ENCODE results near the gene SLC12A7. TPM values are rescaled to one million over a fixed set of nuclear protein-coding genes. Genes with fewer than 3 reads are reported as not detected.
A peak's percentile ranks its signal among the peaks of the same experiment; 100 is the strongest.

SLC12A7 gene
- total RNA-seq, 6 experiments from 2014 or later: 38.9 to 65.2 (median 53.3) TPM

DNA sequence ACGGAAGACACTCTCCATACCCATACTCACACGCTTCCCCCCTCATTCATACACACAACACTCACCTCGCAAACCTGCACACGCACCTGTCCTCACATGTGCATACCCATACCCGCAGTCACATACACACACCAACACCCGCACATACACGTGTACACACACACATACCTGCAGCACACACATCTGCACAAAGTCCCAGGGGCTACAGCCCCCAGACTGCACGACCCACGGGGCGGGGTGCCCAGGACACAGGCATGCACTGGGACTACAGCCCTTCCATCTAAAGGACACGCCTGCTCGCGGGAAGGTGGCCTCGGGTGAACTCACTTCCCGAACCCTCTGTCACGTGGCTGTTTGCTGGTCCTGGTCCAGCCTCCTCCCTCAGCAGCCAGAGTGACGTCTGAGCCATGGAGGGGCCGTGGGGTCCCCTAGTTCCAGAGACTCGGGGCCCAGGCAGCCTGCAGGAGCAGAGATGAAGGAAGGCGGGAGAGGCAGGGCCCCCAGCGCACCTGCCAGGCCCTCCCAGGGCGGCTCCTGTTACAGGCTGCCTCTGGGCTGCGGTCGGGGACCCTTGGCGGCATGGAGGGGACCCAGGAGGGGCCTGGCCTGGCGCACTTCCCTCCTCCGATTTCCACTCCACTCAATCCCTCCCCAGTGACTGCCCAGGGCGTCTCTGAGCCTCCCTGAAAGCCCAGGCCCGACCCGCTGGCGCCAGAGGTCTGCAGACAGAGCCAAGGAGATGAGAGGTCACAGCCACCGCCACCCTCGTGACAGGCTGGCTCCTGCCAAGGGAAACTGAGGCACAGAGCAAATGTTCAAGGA lies 8.1 kb downstream of the SLC12A7 start:
- Histone ChIP-seq H3K36me3 (no peaks in the 10 kb centered on the region), H3K27ac (peak overlapping the region; percentile 90 to 99 (median 95)), H3K4me1 (peaks cover 0 to 87% (median 43%) of the 10 kb centered on the region in 4 donors), H3K27me3 (no peaks in the 10 kb centered on the region), H3K4me3 (peak overlapping the region; percentile 18 to 91 (median 50)), H3K9me3 (no peaks in the 10 kb centered on the region)
- DNase-seq: peak; percentile 91 to 96 (median 95)
- 7% methylated on average over 13 of the region's 33 CpGs for WGBS (ENCODE audit: insufficient coverage, low coverage, low lambda C conversion rate, missing lambda C conversion rate)
- peak; percentile 37 for TF ChIP-seq POLR2A (IDR thresholded peaks at IDR 0.05)
- TF ChIP-seq, protein P1, sequence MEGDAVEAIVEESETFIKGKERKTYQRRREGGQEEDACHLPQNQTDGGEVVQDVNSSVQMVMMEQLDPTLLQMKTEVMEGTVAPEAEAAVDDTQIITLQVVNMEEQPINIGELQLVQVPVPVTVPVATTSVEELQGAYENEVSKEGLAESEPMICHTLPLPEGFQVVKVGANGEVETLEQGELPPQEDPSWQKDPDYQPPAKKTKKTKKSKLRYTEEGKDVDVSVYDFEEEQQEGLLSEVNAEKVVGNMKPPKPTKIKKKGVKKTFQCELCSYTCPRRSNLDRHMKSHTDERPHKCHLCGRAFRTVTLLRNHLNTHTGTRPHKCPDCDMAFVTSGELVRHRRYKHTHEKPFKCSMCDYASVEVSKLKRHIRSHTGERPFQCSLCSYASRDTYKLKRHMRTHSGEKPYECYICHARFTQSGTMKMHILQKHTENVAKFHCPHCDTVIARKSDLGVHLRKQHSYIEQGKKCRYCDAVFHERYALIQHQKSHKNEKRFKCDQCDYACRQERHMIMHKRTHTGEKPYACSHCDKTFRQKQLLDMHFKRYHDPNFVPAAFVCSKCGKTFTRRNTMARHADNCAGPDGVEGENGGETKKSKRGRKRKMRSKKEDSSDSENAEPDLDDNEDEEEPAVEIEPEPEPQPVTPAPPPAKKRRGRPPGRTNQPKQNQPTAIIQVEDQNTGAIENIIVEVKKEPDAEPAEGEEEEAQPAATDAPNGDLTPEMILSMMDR (IDR thresholded peaks at IDR 0.05): no peak
- intact Hi-C loops (cut with DNase I): no loop called here
- ATAC-seq: peak; percentile 38 to 52 (median 42)

DNA sequence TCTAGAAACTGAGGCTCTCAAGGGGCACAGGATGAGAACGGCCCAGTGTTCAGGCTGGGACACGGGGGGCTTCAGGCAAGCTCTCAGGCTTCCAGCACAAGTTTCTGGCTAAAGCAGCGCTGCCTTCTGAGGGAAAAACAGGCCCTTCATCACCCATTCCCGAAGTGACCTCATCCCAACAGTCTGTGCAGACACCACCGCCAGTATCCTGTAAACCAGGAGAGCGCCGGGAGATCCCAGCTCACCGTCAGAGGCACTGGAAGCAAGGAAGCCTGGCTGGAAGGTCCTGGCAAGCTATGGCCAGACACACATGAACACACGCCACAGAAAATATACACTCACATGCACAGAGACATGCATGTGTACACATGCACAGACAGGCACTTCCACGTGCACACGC lies 8.8 kb downstream of the SLC12A7 start:
- 8% methylated on average over 2 of the region's 11 CpGs for WGBS (ENCODE audit: insufficient coverage, low coverage, low lambda C conversion rate, missing lambda C conversion rate)
- intact Hi-C loops (cut with DNase I): no loop called here
- peaks cover 0 to 81% (median 41%) of the 10 kb centered on the region in 4 donors for H3K4me1 ChIP-seq
- ATAC-seq (no peak), DNase-seq (no peak)
- TF ChIP-seq, protein P1 (IDR thresholded peaks at IDR 0.05): no peak
- TF ChIP-seq POLR2A (IDR thresholded peaks at IDR 0.05): no peak
- H3K9me3 ChIP-seq: no peaks in the 10 kb centered on the region
- H3K27me3 ChIP-seq: no peaks in the 10 kb centered on the region
- H3K4me3 ChIP-seq: peak overlapping the region; percentile 18 to 91 (median 50)
- H3K27ac ChIP-seq: peak overlapping the region; percentile 77 to 99 (median 95)
- H3K36me3 ChIP-seq: no peaks in the 10 kb centered on the region

DNA sequence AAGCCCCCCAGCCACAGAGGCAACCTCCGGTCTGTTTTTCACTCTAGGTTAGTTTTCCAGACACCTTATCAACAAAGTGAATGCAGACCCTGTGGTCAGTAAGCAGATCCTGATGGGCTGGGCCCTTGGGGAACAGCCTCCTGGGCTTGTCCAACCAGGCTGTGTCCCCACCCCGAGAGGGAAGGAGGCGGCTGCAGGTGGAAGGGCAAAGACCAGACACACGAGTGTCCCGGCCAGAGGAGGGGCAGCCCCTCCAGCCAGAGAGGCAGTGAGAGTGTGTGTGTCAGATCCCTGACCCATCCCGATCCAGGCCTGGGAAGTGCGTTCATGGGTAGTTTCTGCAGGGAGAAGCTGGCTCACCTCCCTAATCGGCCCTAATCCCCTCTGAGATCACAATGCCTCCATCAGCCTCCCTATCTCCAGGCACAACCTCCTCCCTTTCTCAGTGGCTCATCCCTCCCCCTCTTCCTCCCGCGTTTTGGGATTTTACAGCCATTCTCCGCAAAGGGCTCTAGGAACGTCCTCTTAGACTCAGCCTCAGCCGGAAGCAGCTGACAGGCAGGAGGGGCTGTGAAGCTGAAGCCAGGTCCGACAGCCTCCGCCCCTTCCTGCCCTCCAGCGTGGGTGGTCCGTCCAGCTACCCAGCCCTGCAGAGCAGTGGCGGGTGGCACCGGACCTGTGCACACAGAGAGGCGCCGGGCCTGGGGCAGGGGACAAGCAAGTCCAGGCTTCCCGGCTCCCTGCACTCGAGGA lies 9.7 kb downstream of the SLC12A7 start:
- H3K4me1 ChIP-seq: peaks cover 0 to 71% (median 36%) of the 10 kb centered on the region in 4 donors
- peak; percentile 23 to 72 (median 52) for ATAC-seq

More for the DNA sequence above, 9.7 kb downstream of the SLC12A7 start:
- WGBS (ENCODE audit: insufficient coverage, low coverage, low lambda C conversion rate, missing lambda C conversion rate): 16% methylated on average over 12 of the region's 23 CpGs
- H3K4me3 ChIP-seq: peak overlapping the region; percentile 18 to 91 (median 40)
- H3K27me3 ChIP-seq: no peaks in the 10 kb centered on the region
- H3K36me3 ChIP-seq: no peaks in the 10 kb centered on the region
- H3K9me3 ChIP-seq: no peaks in the 10 kb centered on the region
- H3K27ac ChIP-seq: peak overlapping the region; percentile 77 to 99 (median 95)
- intact Hi-C loops (cut with DNase I): no loop called here
- TF ChIP-seq, protein P1 (IDR thresholded peaks at IDR 0.05): no peak
- peak; percentile 69 for TF ChIP-seq POLR2A (IDR thresholded peaks at IDR 0.05)
- peak; percentile 79 to 97 (median 96) for DNase-seq

Measured in right lobe of liver (tissue), 6 donors.